HG02870 (cell line): ENCODE data around the gene CIROP.
"Not testable (repeated sequence)": the region's sequence is repeated elsewhere in the genome, so short reads cannot be mapped to it uniquely, and the experiment has no call there.

Experiments
- ATAC-seq: cut with Tn5 transposase; IDR thresholded peaks from one replicate; pipeline ENCODE4 v1.9.1; 2021; ENCODE audit warnings: mild to moderate bottlenecking, moderate library complexity; ENCODE audit not compliant: unreplicated experiment

CIROP gene

GRCh38 chr14:23114669-23115038 lies 9.9 kb upstream of the CIROP start:
- ATAC-seq = no peak

GRCh38 chr14:23114120-23114458 lies 9.3 kb upstream of the CIROP start:
- no peak for ATAC-seq

GRCh38 chr14:23113431-23114119 lies 8.8 kb upstream of the CIROP start:
- ATAC-seq = no peak

- no peak for ATAC-seq
Observed at GRCh38 chr14:23112359-23113178, 7.8 kb upstream of the CIROP start.

GRCh38 chr14:23110579-23111365 lies 6.0 kb upstream of the CIROP start:
- no peak for ATAC-seq

GRCh38 chr14:23109769-23110168 lies 5.0 kb upstream of the CIROP start:
- no peak for ATAC-seq

- ATAC-seq = not testable (repeated sequence)
Observed at GRCh38 chr14:23108169-23108568, 3.4 kb upstream of the CIROP start.

- ATAC-seq = not testable (repeated sequence)
Observed at GRCh38 chr14:23107620-23108019, 2.8 kb upstream of the CIROP start.

GRCh38 chr14:23106747-23107045 lies 1.9 kb upstream of the CIROP start:
- ATAC-seq = no peak

GRCh38 chr14:23105348-23105824 lies 597 bp upstream of the CIROP start:
- ATAC-seq = no peak

- ATAC-seq = no peak
Observed at GRCh38 chr14:23104070-23104590, 659 bp downstream of the CIROP start.

GRCh38 chr14:23103581-23103980 lies 1.2 kb downstream of the CIROP start:
- ATAC-seq = no peak

- no peak for ATAC-seq
Observed at GRCh38 chr14:23102801-23103200, 2.0 kb downstream of the CIROP start.

- no peak for ATAC-seq
Observed at GRCh38 chr14:23101986-23102625, 2.7 kb downstream of the CIROP start.

GRCh38 chr14:23101213-23101970 lies 3.4 kb downstream of the CIROP start:
- ATAC-seq = no peak

GRCh38 chr14:23099212-23099861 lies 5.5 kb downstream of the CIROP start:
- no peak for ATAC-seq

GRCh38 chr14:23097786-23098185 lies 7.0 kb downstream of the CIROP start:
- no peak for ATAC-seq

GRCh38 chr14:23095196-23096108 lies 9.3 kb downstream of the CIROP start, which contains the start of gene C14orf119:
Gene C14orf119, plus strand, starts transcription at chr14:23095505. Its CDS starts 2,154 bp downstream, at chr14:23097659.
- peak; percentile 90 for ATAC-seq
